GM18511 (cell line): ENCODE results near the gene C11orf98.
"Not testable (repeated sequence)": the region's sequence is repeated elsewhere in the genome, so short reads cannot be mapped to it uniquely, and the experiment has no call there.

ENCODE experiments used
- ATAC-seq: cut with Tn5 transposase; IDR thresholded peaks from one replicate; pipeline ENCODE4 v1.9.1; 2021; ENCODE audit warnings: mild to moderate bottlenecking, moderate library complexity; ENCODE audit not compliant: unreplicated experiment

The C11orf98 gene

GRCh38 chr11:62687508-62688396 lies 22.7 kb upstream of the C11orf98 start:
- ATAC-seq: no peak

GRCh38 chr11:62682518-62682917 lies 17.5 kb upstream of the C11orf98 start:
- no peak for ATAC-seq

- ATAC-seq: peak; percentile 50
Observed at GRCh38 chr11:62680825-62681240, 15.8 kb upstream of the C11orf98 start.

GRCh38 chr11:62678770-62679696 lies 14.0 kb upstream of the C11orf98 start, which contains the start of gene UBXN1:
TSS of gene UBXN1 (minus strand) at chr11:62679073. CDS start at chr11:62678923, 150 bp downstream.
- ATAC-seq: peak; percentile 83

GRCh38 chr11:62678433-62678769 lies 13.4 kb upstream of the C11orf98 start:
- peak; percentile 7 for ATAC-seq

GRCh38 chr11:62677714-62678113 lies 12.7 kb upstream of the C11orf98 start:
- ATAC-seq: no peak

GRCh38 chr11:62677156-62677555 lies 12.1 kb upstream of the C11orf98 start:
- ATAC-seq: no peak

GRCh38 chr11:62676698-62677097 lies 11.7 kb upstream of the C11orf98 start:
- no peak for ATAC-seq

- not testable (repeated sequence) for ATAC-seq
Observed at GRCh38 chr11:62675415-62675814, 10.4 kb upstream of the C11orf98 start.

GRCh38 chr11:62673196-62673525 lies 8.2 kb upstream of the C11orf98 start:
- ATAC-seq: no peak

GRCh38 chr11:62671608-62672389 lies 6.8 kb upstream of the C11orf98 start, which contains the start of the genes LBHD1 and UQCC3:
TSS of gene LBHD1 (minus strand) at chr11:62672267. CDS start at chr11:62670031, 2,236 bp downstream.
TSS of gene UQCC3 (plus strand) at chr11:62671673. CDS start at chr11:62671746, 73 bp downstream.
- ATAC-seq: peak; percentile 68

GRCh38 chr11:62671236-62671607 lies 6.2 kb upstream of the C11orf98 start:
- peak; percentile 17 for ATAC-seq

- ATAC-seq: no peak
Observed at GRCh38 chr11:62669420-62670161, 4.6 kb upstream of the C11orf98 start.

- no peak for ATAC-seq
Observed at GRCh38 chr11:62667460-62667859, 2.5 kb upstream of the C11orf98 start.

- no peak for ATAC-seq
Observed at GRCh38 chr11:62666259-62666926, 1.4 kb upstream of the C11orf98 start.

- ATAC-seq: peak; percentile 23
Observed at GRCh38 chr11:62665599-62666258, 719 bp upstream of the C11orf98 start.

- peak; percentile 40 for ATAC-seq
Observed at GRCh38 chr11:62664405-62665074, 470 bp downstream of the C11orf98 start.

GRCh38 chr11:62656796-62657429 lies 8.1 kb downstream of the C11orf98 start:
- ATAC-seq: no peak
